ENCODE results near the gene GDPD3. TPM values are rescaled to one million over a fixed set of nuclear protein-coding genes. Genes with fewer than 3 reads are reported as not detected.

GDPD3 gene
- total RNA-seq, 1 donor from 2014 or later = 2.2 TPM

DNA sequence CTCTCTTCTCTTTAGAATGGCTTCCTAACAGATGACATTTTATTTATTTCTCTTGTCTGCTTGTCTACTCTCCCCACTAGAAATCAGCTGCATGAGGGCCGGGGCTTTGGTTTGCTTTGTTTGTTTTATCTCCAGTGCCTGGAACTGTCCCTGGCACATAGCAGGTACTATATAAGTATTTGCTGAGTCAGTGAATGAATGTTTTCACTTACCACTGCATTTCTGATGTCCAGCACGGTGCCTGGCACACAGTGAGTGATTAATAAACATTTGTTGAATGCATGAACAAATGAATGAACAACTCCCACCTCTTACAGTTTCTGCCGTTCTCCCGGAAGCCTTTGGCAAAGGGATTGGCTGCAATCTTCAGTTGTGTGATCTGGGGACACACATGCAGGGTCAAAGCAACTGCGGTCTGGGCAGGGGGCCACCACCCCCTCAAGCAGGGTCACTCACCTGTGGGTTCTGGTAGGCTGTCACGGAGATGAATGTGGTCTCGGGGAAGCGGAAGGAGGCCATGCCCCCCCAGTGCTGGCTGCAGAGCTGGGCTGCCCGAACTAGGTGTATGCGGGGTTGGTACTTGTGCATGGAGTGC, 25.0 kb downstream of the GDPD3 start:
- no peak overlapping the region for H3K4me3 Mint-ChIP-seq (ENCODE audit: unreplicated experiment)
- peaks cover 3% of the 10 kb centered on the region for H3K36me3 Mint-ChIP-seq (ENCODE audit: low read depth)
- no peak for DNase-seq (ENCODE audit: low spot score)
- TF ChIP-seq, protein P1, sequence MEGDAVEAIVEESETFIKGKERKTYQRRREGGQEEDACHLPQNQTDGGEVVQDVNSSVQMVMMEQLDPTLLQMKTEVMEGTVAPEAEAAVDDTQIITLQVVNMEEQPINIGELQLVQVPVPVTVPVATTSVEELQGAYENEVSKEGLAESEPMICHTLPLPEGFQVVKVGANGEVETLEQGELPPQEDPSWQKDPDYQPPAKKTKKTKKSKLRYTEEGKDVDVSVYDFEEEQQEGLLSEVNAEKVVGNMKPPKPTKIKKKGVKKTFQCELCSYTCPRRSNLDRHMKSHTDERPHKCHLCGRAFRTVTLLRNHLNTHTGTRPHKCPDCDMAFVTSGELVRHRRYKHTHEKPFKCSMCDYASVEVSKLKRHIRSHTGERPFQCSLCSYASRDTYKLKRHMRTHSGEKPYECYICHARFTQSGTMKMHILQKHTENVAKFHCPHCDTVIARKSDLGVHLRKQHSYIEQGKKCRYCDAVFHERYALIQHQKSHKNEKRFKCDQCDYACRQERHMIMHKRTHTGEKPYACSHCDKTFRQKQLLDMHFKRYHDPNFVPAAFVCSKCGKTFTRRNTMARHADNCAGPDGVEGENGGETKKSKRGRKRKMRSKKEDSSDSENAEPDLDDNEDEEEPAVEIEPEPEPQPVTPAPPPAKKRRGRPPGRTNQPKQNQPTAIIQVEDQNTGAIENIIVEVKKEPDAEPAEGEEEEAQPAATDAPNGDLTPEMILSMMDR (IDR thresholded peaks at IDR 0.05) = no peak
- H3K27ac Mint-ChIP-seq (ENCODE audit: unreplicated experiment) = peak overlapping the region; percentile 37
- H3K4me1 Mint-ChIP-seq (ENCODE audit: low read depth) = peaks cover 27% of the 10 kb centered on the region
- H3K9me3 Mint-ChIP-seq (ENCODE audit: low read depth) = no peaks in the 10 kb centered on the region
- H3K27me3 Mint-ChIP-seq (ENCODE audit: low read depth) = no peaks in the 10 kb centered on the region

- Mint-ChIP-seq H3K27ac (ENCODE audit: unreplicated experiment) (no peak overlapping the region), H3K4me3 (ENCODE audit: unreplicated experiment) (no peak overlapping the region), H3K9me3 (ENCODE audit: low read depth) (no peaks in the 10 kb centered on the region), H3K4me1 (ENCODE audit: low read depth) (peaks cover 22% of the 10 kb centered on the region), H3K27me3 (ENCODE audit: low read depth) (no peaks in the 10 kb centered on the region), H3K36me3 (ENCODE audit: low read depth) (peaks cover 12% of the 10 kb centered on the region)
- no peak for DNase-seq (ENCODE audit: low spot score)
- TF ChIP-seq, protein P1 (IDR thresholded peaks at IDR 0.05) = no peak
Observed at GRCh38 chr16:30087181-30087898, 26.0 kb downstream of the GDPD3 start.

GRCh38 chr16:30086291-30087140, 26.8 kb downstream of the GDPD3 start:
- DNase-seq (ENCODE audit: low spot score) = no peak
- Mint-ChIP-seq H3K36me3 (ENCODE audit: low read depth) (peaks cover 16% of the 10 kb centered on the region), H3K4me3 (ENCODE audit: unreplicated experiment) (no peak overlapping the region), H3K27me3 (ENCODE audit: low read depth) (no peaks in the 10 kb centered on the region), H3K4me1 (ENCODE audit: low read depth) (peaks cover 15% of the 10 kb centered on the region), H3K27ac (ENCODE audit: unreplicated experiment) (no peak overlapping the region), H3K9me3 (ENCODE audit: low read depth) (no peaks in the 10 kb centered on the region)
- TF ChIP-seq, protein P1 (IDR thresholded peaks at IDR 0.05) = no peak

DNA sequence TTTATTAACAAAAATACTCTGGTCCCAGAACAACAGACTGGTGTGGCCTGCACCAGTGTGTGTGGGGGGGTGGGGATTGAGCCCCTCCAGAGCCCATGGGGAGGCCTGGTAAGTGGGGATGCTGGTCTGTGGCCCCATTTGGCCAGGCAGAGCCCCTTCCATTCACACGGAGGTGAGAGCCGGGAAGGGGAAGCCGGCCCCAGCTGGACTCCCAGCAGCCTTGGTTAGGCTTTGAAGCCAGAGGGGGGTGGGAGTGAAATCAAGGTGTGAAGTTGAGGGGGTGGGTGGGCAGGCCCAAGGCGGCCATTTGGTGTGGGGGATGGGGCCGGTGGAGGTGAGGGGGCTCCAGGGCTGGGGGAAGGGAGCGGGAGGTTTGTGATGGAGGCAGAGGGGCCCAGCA, 27.5 kb downstream of the GDPD3 start:
- TF ChIP-seq, protein P1 (IDR thresholded peaks at IDR 0.05) = no peak
- no peaks in the 10 kb centered on the region for H3K27me3 Mint-ChIP-seq (ENCODE audit: low read depth)
- H3K9me3 Mint-ChIP-seq (ENCODE audit: low read depth) = no peaks in the 10 kb centered on the region
- no peak overlapping the region for H3K27ac Mint-ChIP-seq (ENCODE audit: unreplicated experiment)
- H3K36me3 Mint-ChIP-seq (ENCODE audit: low read depth) = peaks cover 19% of the 10 kb centered on the region
- peaks cover 15% of the 10 kb centered on the region for H3K4me1 Mint-ChIP-seq (ENCODE audit: low read depth)
- H3K4me3 Mint-ChIP-seq (ENCODE audit: unreplicated experiment) = no peak overlapping the region
- DNase-seq (ENCODE audit: low spot score) = no peak

DNA sequence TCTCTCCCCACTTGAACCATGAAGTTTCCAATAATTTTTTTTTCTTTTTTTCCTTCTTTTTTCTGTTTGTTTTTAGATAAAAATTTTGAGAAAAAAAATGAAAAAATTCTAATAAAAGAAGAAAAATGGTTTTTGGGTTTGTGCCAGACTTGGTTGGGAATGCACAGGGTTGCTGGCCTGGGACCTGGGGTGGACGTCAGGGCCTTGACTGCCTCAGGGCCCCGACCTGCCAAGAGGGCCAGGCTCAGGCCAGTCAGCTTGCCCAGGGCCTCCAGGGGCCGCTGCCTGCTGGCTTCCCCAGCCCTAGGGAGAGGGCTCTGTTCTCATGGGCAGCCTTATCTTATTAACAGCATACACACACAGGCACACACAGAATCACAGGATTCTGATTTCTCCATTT, 28.1 kb downstream of the GDPD3 start:
- peaks cover 19% of the 10 kb centered on the region for H3K36me3 Mint-ChIP-seq (ENCODE audit: low read depth)
- no peak overlapping the region for H3K27ac Mint-ChIP-seq (ENCODE audit: unreplicated experiment)

More for the DNA sequence above, 28.1 kb downstream of the GDPD3 start:
- H3K9me3 Mint-ChIP-seq (ENCODE audit: low read depth) = no peaks in the 10 kb centered on the region
- peaks cover 12% of the 10 kb centered on the region for H3K4me1 Mint-ChIP-seq (ENCODE audit: low read depth)
- DNase-seq (ENCODE audit: low spot score) = no peak
- H3K27me3 Mint-ChIP-seq (ENCODE audit: low read depth) = no peaks in the 10 kb centered on the region
- TF ChIP-seq, protein P1 (IDR thresholded peaks at IDR 0.05) = no peak
- no peak overlapping the region for H3K4me3 Mint-ChIP-seq (ENCODE audit: unreplicated experiment)
